GM21528 (cell line): ENCODE results near the gene KL.

Experiments used
- ATAC-seq: cut with Tn5 transposase; IDR thresholded peaks from one replicate; pipeline ENCODE4 v1.9.1; 2021; ENCODE audit warnings: mild to moderate bottlenecking, moderate library complexity; ENCODE audit not compliant: unreplicated experiment, low FRiP score

KL gene

GRCh38 chr13:33033051-33033812 lies 17.0 kb downstream of the KL start:
- ATAC-seq, result no peak

- ATAC-seq, result no peak
These were observed 17.8 kb downstream of the KL start for GRCh38 chr13:33033986-33034385.

- ATAC-seq, result no peak
These were observed 18.8 kb downstream of the KL start for GRCh38 chr13:33034882-33035520.

- no peak for ATAC-seq
These were observed 21.4 kb downstream of the KL start for GRCh38 chr13:33037673-33038072.

GRCh38 chr13:33040090-33040489 lies 23.9 kb downstream of the KL start:
- ATAC-seq, result no peak

- no peak for ATAC-seq
These were observed 29.8 kb downstream of the KL start for GRCh38 chr13:33045851-33046592.

GRCh38 chr13:33050161-33050560 lies 33.9 kb downstream of the KL start:
- no peak for ATAC-seq

GRCh38 chr13:33051632-33052031 lies 35.4 kb downstream of the KL start:
- no peak for ATAC-seq

GRCh38 chr13:33052506-33053280 lies 36.5 kb downstream of the KL start:
- ATAC-seq, result no peak

GRCh38 chr13:33053397-33054066 lies 37.3 kb downstream of the KL start:
- no peak for ATAC-seq

GRCh38 chr13:33057019-33057780 lies 41.0 kb downstream of the KL start:
- ATAC-seq, result no peak

- ATAC-seq, result no peak
These were observed 42.6 kb downstream of the KL start for GRCh38 chr13:33058776-33059327.

- no peak for ATAC-seq
These were observed 44.6 kb downstream of the KL start for GRCh38 chr13:33060815-33061214.

- no peak for ATAC-seq
These were observed 50.1 kb downstream of the KL start for GRCh38 chr13:33066329-33066728.

- no peak for ATAC-seq
These were observed 53.1 kb downstream of the KL start for GRCh38 chr13:33069365-33069764.

GRCh38 chr13:33070713-33071112 lies 54.5 kb downstream of the KL start:
- ATAC-seq, result no peak

GRCh38 chr13:33072282-33072681 lies 56.1 kb downstream of the KL start:
- ATAC-seq, result no peak

GRCh38 chr13:33072759-33073158 lies 56.5 kb downstream of the KL start:
- no peak for ATAC-seq

GRCh38 chr13:33073338-33073737 lies 57.1 kb downstream of the KL start:
- no peak for ATAC-seq
